ENCODE results near the gene DUS1L.

DUS1L gene

GRCh38 chr17:82087961-82088837 lies 22.6 kb upstream of the DUS1L start:
- DNase-seq = peak; percentile 3

GRCh38 chr17:82086941-82087906 lies 21.6 kb upstream of the DUS1L start:
- no peak for DNase-seq

GRCh38 chr17:82085931-82086764 lies 20.5 kb upstream of the DUS1L start:
- no peak for DNase-seq

- no peak for DNase-seq
These were observed 19.6 kb upstream of the DUS1L start for GRCh38 chr17:82085031-82085861.

GRCh38 chr17:82084373-82085030 lies 18.9 kb upstream of the DUS1L start:
- no peak for DNase-seq

GRCh38 chr17:82083533-82084359 lies 18.1 kb upstream of the DUS1L start:
- no peak for DNase-seq

GRCh38 chr17:82083009-82083408 lies 17.4 kb upstream of the DUS1L start:
- DNase-seq = no peak

GRCh38 chr17:82082456-82082855 lies 16.9 kb upstream of the DUS1L start:
- DNase-seq = no peak

GRCh38 chr17:82081966-82082365 lies 16.4 kb upstream of the DUS1L start:
- no peak for DNase-seq

GRCh38 chr17:82081546-82081945 lies 15.9 kb upstream of the DUS1L start:
- DNase-seq = no peak

GRCh38 chr17:82080789-82081464 lies 15.3 kb upstream of the DUS1L start:
- DNase-seq = no peak

GRCh38 chr17:82080048-82080788 lies 14.6 kb upstream of the DUS1L start:
- no peak for DNase-seq

GRCh38 chr17:82079001-82079677 lies 13.5 kb upstream of the DUS1L start:
- DNase-seq = no peak

GRCh38 chr17:82078433-82078832 lies 12.8 kb upstream of the DUS1L start:
- no peak for DNase-seq

- DNase-seq = no peak
These were observed 12.2 kb upstream of the DUS1L start for GRCh38 chr17:82077617-82078358.

GRCh38 chr17:82076785-82077591 lies 11.4 kb upstream of the DUS1L start:
- no peak for DNase-seq
